NB4 (cell line): Measurements from ENCODE around the gene SIVA1.

Experiments used
- CTCF ChIP-seq: IDR thresholded peaks from one replicate; pipeline ENCODE4 v1.5.1; 2012; ENCODE audit warnings: low read depth, low read length
- MAX ChIP-seq: IDR thresholded peaks from 2 replicates; pipeline ENCODE4 v1.6.1; 2011; ENCODE audit warnings: low read depth, low read length
- MYC ChIP-seq: IDR thresholded peaks from 2 replicates; pipeline ENCODE4 v1.6.1; 2011; ENCODE audit warnings: low read depth, low read length
- POLR2A ChIP-seq: IDR thresholded peaks from 2 replicates; pipeline ENCODE4 v1.6.1; 2011; ENCODE audit warnings: mild to moderate bottlenecking; ENCODE audit not compliant: insufficient read length; ENCODE audit errors: extremely low read depth

- TF ChIP-seq CTCF (no peak), POLR2A (no peak), MYC (no peak), MAX (no peak)
Measured at GRCh38 chr14:104784846-104785707, 32.1 kb downstream of the SIVA1 start.
